ENCODE results near the gene GSDME.

- TF ChIP-seq, protein P1, sequence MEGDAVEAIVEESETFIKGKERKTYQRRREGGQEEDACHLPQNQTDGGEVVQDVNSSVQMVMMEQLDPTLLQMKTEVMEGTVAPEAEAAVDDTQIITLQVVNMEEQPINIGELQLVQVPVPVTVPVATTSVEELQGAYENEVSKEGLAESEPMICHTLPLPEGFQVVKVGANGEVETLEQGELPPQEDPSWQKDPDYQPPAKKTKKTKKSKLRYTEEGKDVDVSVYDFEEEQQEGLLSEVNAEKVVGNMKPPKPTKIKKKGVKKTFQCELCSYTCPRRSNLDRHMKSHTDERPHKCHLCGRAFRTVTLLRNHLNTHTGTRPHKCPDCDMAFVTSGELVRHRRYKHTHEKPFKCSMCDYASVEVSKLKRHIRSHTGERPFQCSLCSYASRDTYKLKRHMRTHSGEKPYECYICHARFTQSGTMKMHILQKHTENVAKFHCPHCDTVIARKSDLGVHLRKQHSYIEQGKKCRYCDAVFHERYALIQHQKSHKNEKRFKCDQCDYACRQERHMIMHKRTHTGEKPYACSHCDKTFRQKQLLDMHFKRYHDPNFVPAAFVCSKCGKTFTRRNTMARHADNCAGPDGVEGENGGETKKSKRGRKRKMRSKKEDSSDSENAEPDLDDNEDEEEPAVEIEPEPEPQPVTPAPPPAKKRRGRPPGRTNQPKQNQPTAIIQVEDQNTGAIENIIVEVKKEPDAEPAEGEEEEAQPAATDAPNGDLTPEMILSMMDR (IDR thresholded peaks at IDR 0.05; ENCODE audit: low read length): no peak
- no peak for TF ChIP-seq EZH2phosphoT487 (IDR thresholded peaks at IDR 0.05; ENCODE audit: low read length)
These were observed 40.6 kb downstream of the GSDME start for GRCh38 chr7:24716480-24717246.

All from MM.1S (cell line).